OCI-LY7 (cell line): ENCODE measurements around the gene PSMD13.

Experiments used
- CTCF ChIP-seq: fragments of 200-600 bp; sonication (generic); conservative IDR thresholded peaks from 2 replicates; pipeline ENCODE4 v1.5.1; 2014; ENCODE audit warnings: mild to moderate bottlenecking, antibody characterized with exemption, low read length, moderate library complexity, mixed read lengths
- EZH2phosphoT487 ChIP-seq: fragments of 200-600 bp; sonication (generic); IDR thresholded peaks from 2 replicates; pipeline ENCODE4 v1.6.1; 2018; ENCODE audit warnings: low read depth, borderline replicate concordance, mild to moderate bottlenecking, mixed run types, antibody characterized with exemption, low read length, moderate library complexity, mixed read lengths

- TF ChIP-seq CTCF (no peak), EZH2phosphoT487 (no peak)
Observed at GRCh38 chr11:285894-286220, 49.1 kb downstream of the PSMD13 start.
